KMS-11 (cell line): Measurements from ENCODE around the gene NLGN1.
A peak's percentile ranks its signal among the peaks of the same experiment; 100 is the strongest.

ENCODE experiments used
- H2AFZ ChIP-seq: fragments of 200-600 bp; sonication (generic); 2 replicates; pipeline ENCODE4 v1.6.1; 2016; ENCODE audit warnings: antibody characterized with exemption, mixed run types, low read depth
- H3K27ac ChIP-seq: fragments of 200-600 bp; sonication (generic); 2 replicates; pipeline ENCODE4 v1.6.1; 2016; ENCODE audit warnings: mild to moderate bottlenecking, mixed run types
- H3K27me3 ChIP-seq: fragments of 200-600 bp; sonication (generic); 2 replicates; pipeline ENCODE4 v1.6.1; 2017; ENCODE audit warnings: mild to moderate bottlenecking, low read depth, mixed run types, moderate library complexity; ENCODE audit not compliant: insufficient read depth
- H3K36me3 ChIP-seq: fragments of 200-600 bp; sonication (generic); 2 replicates; pipeline ENCODE4 v1.6.1; 2017; ENCODE audit warnings: mild to moderate bottlenecking, mixed run types; ENCODE audit not compliant: insufficient read depth
- H3K4me1 ChIP-seq: fragments of 200-600 bp; sonication (generic); 2 replicates; pipeline ENCODE4 v1.6.1; 2016; ENCODE audit warnings: mild to moderate bottlenecking, low read depth, mixed run types; ENCODE audit not compliant: poor library complexity, severe bottlenecking
- H3K4me2 ChIP-seq: fragments of 200-600 bp; sonication (generic); 2 replicates; pipeline ENCODE4 v1.7.0; 2016; ENCODE audit warnings: mild to moderate bottlenecking, mixed run types
- H3K4me3 ChIP-seq: fragments of 200-600 bp; sonication (generic); IDR thresholded peaks from 2 replicates; pipeline ENCODE4 v1.6.1; 2017; ENCODE audit warnings: low read depth, low read length, mixed read lengths; ENCODE audit not compliant: insufficient read depth
- H3K79me2 ChIP-seq: fragments of 200-600 bp; sonication (generic); 2 replicates; pipeline ENCODE4 v1.6.1; 2016; ENCODE audit warnings: low read depth, mixed run types; ENCODE audit not compliant: insufficient read depth
- H3K9ac ChIP-seq: fragments of 200-600 bp; sonication (generic); 2 replicates; pipeline ENCODE4 v1.6.1; 2016; ENCODE audit warnings: mild to moderate bottlenecking, mixed run types
- H4K20me1 ChIP-seq: fragments of 200-600 bp; sonication (generic); 2 replicates; pipeline ENCODE4 v1.6.1; 2016; ENCODE audit warnings: mild to moderate bottlenecking, mixed run types; ENCODE audit not compliant: insufficient read depth
- CTCF ChIP-seq: fragments of 200-600 bp; sonication (generic); conservative IDR thresholded peaks from 2 replicates; pipeline ENCODE4 v1.6.1; 2017; ENCODE audit warnings: low read depth, mild to moderate bottlenecking, antibody characterized with exemption, low read length, moderate library complexity, mixed read lengths

Gene NLGN1

GRCh38 chr3:173748105-173748504 lies 350.6 kb downstream of the NLGN1 start:
- no peak for TF ChIP-seq CTCF
- no peaks in the 10 kb centered on the region for H4K20me1 ChIP-seq
- H2AFZ ChIP-seq = no peak overlapping the region
- H3K4me2 ChIP-seq = no peak overlapping the region
- H3K27ac ChIP-seq = no peak overlapping the region
- no peaks in the 10 kb centered on the region for H3K36me3 ChIP-seq
- peaks cover 17% of the 10 kb centered on the region for H3K4me1 ChIP-seq
- H3K9ac ChIP-seq = no peak overlapping the region
- no peaks in the 10 kb centered on the region for H3K27me3 ChIP-seq
- no peaks in the 10 kb centered on the region for H3K79me2 ChIP-seq
- no peak overlapping the region for H3K4me3 ChIP-seq

GRCh38 chr3:173750095-173750494 lies 352.6 kb downstream of the NLGN1 start:
- H3K27me3 ChIP-seq = no peaks in the 10 kb centered on the region
- TF ChIP-seq CTCF = no peak
- H3K36me3 ChIP-seq = no peaks in the 10 kb centered on the region
- no peak overlapping the region for H3K27ac ChIP-seq
- H3K79me2 ChIP-seq = no peaks in the 10 kb centered on the region
- H3K4me1 ChIP-seq = peaks cover 16% of the 10 kb centered on the region
- H2AFZ ChIP-seq = no peak overlapping the region
- peak overlapping the region; percentile 46 for H3K4me2 ChIP-seq
- no peak overlapping the region for H3K4me3 ChIP-seq
- H4K20me1 ChIP-seq = no peaks in the 10 kb centered on the region
- H3K9ac ChIP-seq = no peak overlapping the region

GRCh38 chr3:173750591-173750990 lies 353.0 kb downstream of the NLGN1 start:
- H3K27ac ChIP-seq = no peak overlapping the region

GRCh38 chr3:173753593-173753992 lies 356.0 kb downstream of the NLGN1 start:
- Histone ChIP-seq H3K27me3 (no peaks in the 10 kb centered on the region), H3K36me3 (no peaks in the 10 kb centered on the region), H3K79me2 (no peaks in the 10 kb centered on the region), H3K27ac (no peak overlapping the region), H2AFZ (no peak overlapping the region), H3K4me3 (no peak overlapping the region), H3K4me1 (peaks cover 16% of the 10 kb centered on the region), H3K4me2 (no peak overlapping the region), H4K20me1 (no peaks in the 10 kb centered on the region), H3K9ac (no peak overlapping the region)
- no peak for TF ChIP-seq CTCF

More at GRCh38 chr3:173750591-173750990, 353.0 kb downstream of the NLGN1 start:
- peaks cover 16% of the 10 kb centered on the region for H3K4me1 ChIP-seq
- H4K20me1 ChIP-seq = no peaks in the 10 kb centered on the region
- H3K4me2 ChIP-seq = no peak overlapping the region
- H2AFZ ChIP-seq = no peak overlapping the region
- TF ChIP-seq CTCF = no peak
- H3K4me3 ChIP-seq = no peak overlapping the region
- no peak overlapping the region for H3K9ac ChIP-seq
- H3K36me3 ChIP-seq = no peaks in the 10 kb centered on the region
- H3K79me2 ChIP-seq = no peaks in the 10 kb centered on the region
- no peaks in the 10 kb centered on the region for H3K27me3 ChIP-seq
